ENCODE results near the gene PMAIP1.

PMAIP1 gene

DNA sequence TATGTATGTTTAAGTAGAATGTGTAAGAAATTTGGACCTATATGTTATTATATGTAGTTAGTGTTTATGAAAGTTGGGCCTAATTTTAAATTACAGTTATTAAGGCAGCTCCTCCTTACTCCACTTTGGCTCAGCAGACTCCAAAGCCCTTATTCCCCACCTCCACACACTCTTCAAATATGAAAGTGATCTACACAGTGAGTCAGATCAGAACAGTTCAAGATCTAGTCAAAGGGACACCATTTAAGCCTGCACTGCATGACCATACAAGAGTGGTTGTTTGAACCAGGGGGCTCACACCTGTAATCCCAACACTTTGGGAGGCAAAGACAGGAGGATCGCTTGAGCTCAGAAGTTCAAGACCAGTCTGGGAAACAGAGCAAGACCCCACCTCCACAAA, 21.2 kb upstream of the PMAIP1 start:
- no peak for TF ChIP-seq TAF1 (IDR thresholded peaks at IDR 0.05; ENCODE audit: borderline replicate concordance, insufficient read depth, low read length)
- TF ChIP-seq, protein P1, sequence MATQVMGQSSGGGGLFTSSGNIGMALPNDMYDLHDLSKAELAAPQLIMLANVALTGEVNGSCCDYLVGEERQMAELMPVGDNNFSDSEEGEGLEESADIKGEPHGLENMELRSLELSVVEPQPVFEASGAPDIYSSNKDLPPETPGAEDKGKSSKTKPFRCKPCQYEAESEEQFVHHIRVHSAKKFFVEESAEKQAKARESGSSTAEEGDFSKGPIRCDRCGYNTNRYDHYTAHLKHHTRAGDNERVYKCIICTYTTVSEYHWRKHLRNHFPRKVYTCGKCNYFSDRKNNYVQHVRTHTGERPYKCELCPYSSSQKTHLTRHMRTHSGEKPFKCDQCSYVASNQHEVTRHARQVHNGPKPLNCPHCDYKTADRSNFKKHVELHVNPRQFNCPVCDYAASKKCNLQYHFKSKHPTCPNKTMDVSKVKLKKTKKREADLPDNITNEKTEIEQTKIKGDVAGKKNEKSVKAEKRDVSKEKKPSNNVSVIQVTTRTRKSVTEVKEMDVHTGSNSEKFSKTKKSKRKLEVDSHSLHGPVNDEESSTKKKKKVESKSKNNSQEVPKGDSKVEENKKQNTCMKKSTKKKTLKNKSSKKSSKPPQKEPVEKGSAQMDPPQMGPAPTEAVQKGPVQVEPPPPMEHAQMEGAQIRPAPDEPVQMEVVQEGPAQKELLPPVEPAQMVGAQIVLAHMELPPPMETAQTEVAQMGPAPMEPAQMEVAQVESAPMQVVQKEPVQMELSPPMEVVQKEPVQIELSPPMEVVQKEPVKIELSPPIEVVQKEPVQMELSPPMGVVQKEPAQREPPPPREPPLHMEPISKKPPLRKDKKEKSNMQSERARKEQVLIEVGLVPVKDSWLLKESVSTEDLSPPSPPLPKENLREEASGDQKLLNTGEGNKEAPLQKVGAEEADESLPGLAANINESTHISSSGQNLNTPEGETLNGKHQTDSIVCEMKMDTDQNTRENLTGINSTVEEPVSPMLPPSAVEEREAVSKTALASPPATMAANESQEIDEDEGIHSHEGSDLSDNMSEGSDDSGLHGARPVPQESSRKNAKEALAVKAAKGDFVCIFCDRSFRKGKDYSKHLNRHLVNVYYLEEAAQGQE (IDR thresholded peaks at IDR 0.05; ENCODE audit: insufficient read depth in 1 of 2, low read depth in 2 of 2, low read length in 2 of 2): no peak

DNA sequence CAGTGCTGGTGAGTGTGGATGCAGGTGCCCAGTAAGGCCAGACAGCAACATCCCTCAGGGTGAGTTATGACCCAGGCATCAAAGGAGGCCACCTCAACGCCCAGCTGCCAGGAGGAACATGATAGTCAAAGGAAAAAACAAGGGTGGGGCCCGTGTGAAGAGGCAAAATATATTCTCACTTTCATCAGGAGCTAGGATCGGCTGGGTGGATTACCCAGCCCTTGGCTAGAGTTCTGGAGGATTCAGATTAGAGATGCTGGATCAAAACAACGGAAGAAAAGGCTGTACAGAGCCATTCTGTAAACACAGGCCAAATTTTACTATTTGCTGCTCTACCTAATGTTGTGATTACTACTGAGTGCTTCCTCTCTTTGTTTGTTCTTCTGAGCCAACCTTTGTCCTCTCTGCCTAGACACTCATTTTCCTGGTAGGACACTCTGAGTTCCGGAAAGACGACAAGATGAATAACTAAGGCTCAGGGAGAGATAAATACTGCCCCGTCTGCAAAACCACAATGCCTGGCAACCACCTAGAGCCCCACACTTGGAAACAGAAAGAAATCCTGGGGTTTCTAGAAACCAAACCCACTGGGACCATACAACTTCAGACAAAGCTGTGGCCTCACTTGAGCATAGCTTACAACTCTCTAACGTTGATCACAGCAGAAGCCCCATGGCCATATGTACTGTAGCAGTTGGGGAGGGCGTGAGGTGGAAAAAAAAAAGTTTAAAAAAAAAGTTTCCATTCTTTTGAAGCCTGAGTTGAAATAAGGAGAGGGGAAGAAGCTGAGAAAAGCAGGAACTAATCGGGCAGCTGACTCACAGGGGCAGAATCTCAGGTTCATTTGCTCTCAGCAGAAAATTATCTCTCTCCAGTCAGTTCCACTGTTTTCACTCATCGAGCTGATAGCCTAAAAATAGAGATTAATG, 17.8 kb upstream of the PMAIP1 start:
- TF ChIP-seq, protein P1 (IDR thresholded peaks at IDR 0.05; ENCODE audit: insufficient read depth in 1 of 2, low read depth in 2 of 2, low read length in 2 of 2): no peak
- TF ChIP-seq POLR2AphosphoS5 (IDR thresholded peaks at IDR 0.05; ENCODE audit: low read depth, low read length) (no peak), TAF1 (IDR thresholded peaks at IDR 0.05; ENCODE audit: borderline replicate concordance, insufficient read depth, low read length) (no peak), FOXP2 (optimal IDR thresholded peaks at IDR 0.05; ENCODE audit: borderline replicate concordance, extremely low read depth, extremely low read length, insufficient read depth) (no peak), SIN3A (IDR thresholded peaks at IDR 0.05; ENCODE audit: borderline replicate concordance, insufficient read depth, low read length) (no peak)

DNA sequence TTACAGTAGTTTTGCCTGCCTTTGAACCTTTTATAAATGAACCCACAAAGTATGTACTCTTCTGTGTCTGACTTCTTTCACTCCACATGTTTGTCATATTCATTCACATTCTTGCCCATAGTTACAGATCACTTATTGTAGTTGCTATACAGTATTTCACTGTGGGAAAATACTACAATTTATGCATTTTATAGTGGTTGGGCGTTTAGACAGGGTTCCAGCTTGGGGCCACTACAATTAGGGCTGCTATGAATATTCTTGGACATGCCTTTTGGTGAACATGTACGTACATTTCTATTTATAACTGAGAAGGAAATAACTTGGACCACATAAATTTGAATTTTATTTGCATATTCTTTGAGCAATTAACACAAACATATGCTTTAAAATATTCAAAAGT, 15.4 kb upstream of the PMAIP1 start:
- TF ChIP-seq TAF1 (IDR thresholded peaks at IDR 0.05; ENCODE audit: borderline replicate concordance, insufficient read depth, low read length): no peak

DNA sequence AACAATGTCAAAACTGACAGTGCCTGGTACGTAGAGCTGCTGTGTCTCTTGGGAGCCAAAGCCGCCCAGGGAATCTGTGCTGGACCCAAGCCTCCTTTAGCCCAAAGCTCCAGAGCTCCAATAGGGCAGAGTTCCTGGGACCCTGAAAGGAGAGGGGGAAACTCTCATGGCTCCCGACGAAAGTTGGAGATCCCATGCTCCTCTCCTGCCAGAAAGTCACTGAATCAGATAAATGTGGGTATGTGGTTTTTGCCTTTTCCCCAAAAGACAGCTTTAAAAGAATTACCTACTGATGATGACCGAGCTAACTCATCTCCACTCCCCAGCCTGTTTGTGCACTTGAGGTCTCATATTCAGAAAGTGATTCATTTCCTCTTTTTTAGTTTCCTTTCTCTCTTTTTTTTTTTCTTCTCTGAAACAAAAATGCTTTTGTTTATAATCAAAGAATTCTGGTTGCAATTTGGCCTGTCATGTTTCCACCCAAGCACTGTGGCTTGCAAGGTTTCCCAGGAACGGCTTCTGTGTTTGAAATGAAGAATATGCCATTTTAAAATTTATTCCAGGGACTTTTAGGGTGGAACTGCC, 14.1 kb upstream of the PMAIP1 start:
- TF ChIP-seq, protein P1 (IDR thresholded peaks at IDR 0.05; ENCODE audit: insufficient read depth in 1 of 2, low read depth in 2 of 2, low read length in 2 of 2): no peak
- no peak for TF ChIP-seq POLR2AphosphoS5 (IDR thresholded peaks at IDR 0.05; ENCODE audit: low read depth, low read length)
- no peak for TF ChIP-seq FOXP2 (optimal IDR thresholded peaks at IDR 0.05; ENCODE audit: borderline replicate concordance, extremely low read depth, extremely low read length, insufficient read depth)
- no peak for TF ChIP-seq SIN3A (IDR thresholded peaks at IDR 0.05; ENCODE audit: borderline replicate concordance, insufficient read depth, low read length)
- no peak for TF ChIP-seq TAF1 (IDR thresholded peaks at IDR 0.05; ENCODE audit: borderline replicate concordance, insufficient read depth, low read length)

DNA sequence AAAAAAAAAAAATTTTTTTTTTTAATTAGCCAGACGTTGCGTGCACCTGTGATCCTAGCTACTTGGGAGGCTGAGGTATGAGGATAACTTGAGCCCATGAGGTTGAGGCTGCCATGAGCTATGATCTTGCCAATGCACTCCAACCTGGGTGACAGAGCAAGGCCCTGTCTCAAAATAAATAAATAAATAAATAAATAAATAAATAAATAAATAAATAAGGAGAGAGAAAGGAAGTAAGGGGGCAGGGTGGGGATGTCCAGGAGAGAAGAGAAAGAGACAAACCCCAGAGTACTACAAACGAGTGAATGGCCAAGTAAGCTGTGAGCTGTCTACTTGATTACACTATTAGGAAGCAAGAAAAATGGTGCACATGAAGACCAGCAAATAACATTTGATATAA, 7.7 kb upstream of the PMAIP1 start:
- no peak for TF ChIP-seq FOXP2 (optimal IDR thresholded peaks at IDR 0.05; ENCODE audit: borderline replicate concordance, extremely low read depth, extremely low read length, insufficient read depth)
- no peak for TF ChIP-seq TAF1 (IDR thresholded peaks at IDR 0.05; ENCODE audit: borderline replicate concordance, insufficient read depth, low read length)
- no peak for TF ChIP-seq POLR2AphosphoS5 (IDR thresholded peaks at IDR 0.05; ENCODE audit: low read depth, low read length)
- TF ChIP-seq, protein P1 (IDR thresholded peaks at IDR 0.05; ENCODE audit: insufficient read depth in 1 of 2, low read depth in 2 of 2, low read length in 2 of 2): no peak
- no peak for TF ChIP-seq SIN3A (IDR thresholded peaks at IDR 0.05; ENCODE audit: borderline replicate concordance, insufficient read depth, low read length)

All from PFSK-1 (cell line).